HG03521 (cell line): ENCODE results near the gene STH.

Source experiments
- ATAC-seq: cut with Tn5 transposase; IDR thresholded peaks from one replicate; pipeline ENCODE4 v1.9.1; 2021; ENCODE audit warnings: mild to moderate bottlenecking, moderate library complexity; ENCODE audit not compliant: unreplicated experiment

STH gene

GRCh38 chr17:46042925-46043324 lies 43.9 kb downstream of the STH start:
- no peak for ATAC-seq

GRCh38 chr17:46043606-46044005 lies 44.6 kb downstream of the STH start:
- no peak for ATAC-seq

- no peak for ATAC-seq
These were observed 45.4 kb downstream of the STH start for GRCh38 chr17:46044286-46044928.

- no peak for ATAC-seq
These were observed 45.9 kb downstream of the STH start for GRCh38 chr17:46044989-46045388.

GRCh38 chr17:46045639-46046038 lies 46.6 kb downstream of the STH start:
- ATAC-seq = no peak

GRCh38 chr17:46046957-46047356 lies 47.9 kb downstream of the STH start:
- ATAC-seq = no peak

GRCh38 chr17:46047398-46047797 lies 48.3 kb downstream of the STH start:
- no peak for ATAC-seq

GRCh38 chr17:46047856-46048255 lies 48.8 kb downstream of the STH start:
- ATAC-seq = no peak
